Measurements from ENCODE around the gene TGM5. TPM values are rescaled to one million over a fixed set of nuclear protein-coding genes. Genes with fewer than 3 reads are reported as not detected.

Gene TGM5
- total RNA-seq, 1 experiment from 2014 or later = not detected

DNA sequence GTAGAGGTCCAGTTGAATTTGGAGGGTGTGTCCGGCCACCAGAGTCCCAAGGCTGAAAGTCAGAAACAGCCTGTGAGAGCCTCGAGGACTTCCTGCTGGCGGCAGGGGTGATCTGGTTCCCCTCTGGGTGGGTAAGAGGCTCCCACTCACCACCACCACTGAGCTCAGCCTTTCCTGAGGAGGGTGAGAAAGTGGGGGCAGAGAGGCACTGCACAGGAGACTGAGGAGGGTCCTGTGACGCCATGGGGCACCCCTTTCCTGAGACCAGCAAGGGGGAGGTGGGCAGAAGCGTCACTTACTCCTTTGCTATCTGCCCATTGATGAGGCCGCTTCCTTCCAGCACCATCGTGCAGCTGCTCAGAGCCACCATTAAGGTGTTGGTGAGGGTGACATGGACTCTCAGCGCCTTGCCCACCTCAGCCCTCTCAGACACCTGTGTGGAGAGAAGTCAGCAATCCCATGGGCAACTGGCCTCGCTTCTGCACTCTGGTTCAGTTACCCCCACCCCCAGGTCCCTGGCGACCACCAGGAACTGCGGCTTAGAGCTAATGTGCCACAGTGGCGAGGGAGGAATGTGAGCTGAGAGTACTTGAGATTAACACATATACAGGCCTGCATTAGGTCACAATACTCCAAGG lies 10.0 kb upstream of the TGM5 start:
- Histone ChIP-seq H3K36me3 (ENCODE audit: control insufficient read depth in 1 of 2, insufficient read depth in 2 of 2, low read length in 2 of 2) (no peaks in the 10 kb centered on the region), H3K4me3 (replicated peaks in 1 of 2; ENCODE audit: low read depth in 1 of 2, low read length in 2 of 2) (no peak overlapping the region), H3K4me1 (ENCODE audit: control insufficient read depth in 1 of 2, insufficient read depth in 2 of 2, low read length in 2 of 2) (peaks cover 0 to 5% of the 10 kb centered on the region in 2 experiments; a peak in 1 of 4 replicates), H3K9ac (ENCODE audit: low read length) (no peak overlapping the region), H2AFZ (ENCODE audit: low read depth, low read length, poor library complexity, severe bottlenecking) (no peak overlapping the region), H3K27ac (ENCODE audit: low read depth, low read length) (no peak overlapping the region), H3K27me3 (ENCODE audit: insufficient read depth, low read length) (no peaks in the 10 kb centered on the region), H3K79me2 (ENCODE audit: insufficient read depth, low read length) (no peaks in the 10 kb centered on the region), H3K9me2 (ENCODE audit: insufficient read depth) (no peaks in the 10 kb centered on the region), H4K20me1 (ENCODE audit: insufficient read depth) (no peaks in the 10 kb centered on the region), H3K4me2 (ENCODE audit: low read length) (no peak overlapping the region), H3K9me3 (ENCODE audit: control insufficient read depth in 1 of 2, insufficient read depth in 1 of 2, low read depth in 1 of 2, low read length in 2 of 2) (no peaks in the 10 kb centered on the region)
- BruUV-seq (replicated peaks) = no TSS peak
- no peak for ATAC-seq
- ChIA-PET RAD21 (ENCODE audit: low non-redundant PET in 1 of 2, low total read pairs in 2 of 2, uncharacterized antibody in 2 of 2, unreplicated experiment in 2 of 2) (no interaction called here), POLR2A (no interaction called here), CTCF (interaction anchor here (0.7 kb wide), 1 partner anchor 73 kb away, joined by 3 read pairs; no protein-coding TSS in a partner anchor)
- no peak for DNase-seq (ENCODE audit: low read depth, low spot score)
- intact Hi-C loops (cut with micrococcal nuclease) = no loop called here
- TF ChIP-seq, protein P1, sequence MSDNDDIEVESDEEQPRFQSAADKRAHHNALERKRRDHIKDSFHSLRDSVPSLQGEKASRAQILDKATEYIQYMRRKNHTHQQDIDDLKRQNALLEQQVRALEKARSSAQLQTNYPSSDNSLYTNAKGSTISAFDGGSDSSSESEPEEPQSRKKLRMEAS (IDR thresholded peaks at IDR 0.05) = no peak
- TF ChIP-seq TCF7L2 (IDR thresholded peaks at IDR 0.05; ENCODE audit: borderline replicate concordance, extremely low read depth, insufficient read depth, insufficient read length) = no peak
- TF ChIP-seq, protein P2, sequence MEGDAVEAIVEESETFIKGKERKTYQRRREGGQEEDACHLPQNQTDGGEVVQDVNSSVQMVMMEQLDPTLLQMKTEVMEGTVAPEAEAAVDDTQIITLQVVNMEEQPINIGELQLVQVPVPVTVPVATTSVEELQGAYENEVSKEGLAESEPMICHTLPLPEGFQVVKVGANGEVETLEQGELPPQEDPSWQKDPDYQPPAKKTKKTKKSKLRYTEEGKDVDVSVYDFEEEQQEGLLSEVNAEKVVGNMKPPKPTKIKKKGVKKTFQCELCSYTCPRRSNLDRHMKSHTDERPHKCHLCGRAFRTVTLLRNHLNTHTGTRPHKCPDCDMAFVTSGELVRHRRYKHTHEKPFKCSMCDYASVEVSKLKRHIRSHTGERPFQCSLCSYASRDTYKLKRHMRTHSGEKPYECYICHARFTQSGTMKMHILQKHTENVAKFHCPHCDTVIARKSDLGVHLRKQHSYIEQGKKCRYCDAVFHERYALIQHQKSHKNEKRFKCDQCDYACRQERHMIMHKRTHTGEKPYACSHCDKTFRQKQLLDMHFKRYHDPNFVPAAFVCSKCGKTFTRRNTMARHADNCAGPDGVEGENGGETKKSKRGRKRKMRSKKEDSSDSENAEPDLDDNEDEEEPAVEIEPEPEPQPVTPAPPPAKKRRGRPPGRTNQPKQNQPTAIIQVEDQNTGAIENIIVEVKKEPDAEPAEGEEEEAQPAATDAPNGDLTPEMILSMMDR (IDR thresholded peaks at IDR 0.05 in 2 of 3, conservative IDR thresholded peaks at IDR 0.05 in 1 of 3; ENCODE audit: borderline replicate concordance in 1 of 3, insufficient read depth in 1 of 3, low read depth in 2 of 3, low read length in 2 of 3) = no peak

DNA sequence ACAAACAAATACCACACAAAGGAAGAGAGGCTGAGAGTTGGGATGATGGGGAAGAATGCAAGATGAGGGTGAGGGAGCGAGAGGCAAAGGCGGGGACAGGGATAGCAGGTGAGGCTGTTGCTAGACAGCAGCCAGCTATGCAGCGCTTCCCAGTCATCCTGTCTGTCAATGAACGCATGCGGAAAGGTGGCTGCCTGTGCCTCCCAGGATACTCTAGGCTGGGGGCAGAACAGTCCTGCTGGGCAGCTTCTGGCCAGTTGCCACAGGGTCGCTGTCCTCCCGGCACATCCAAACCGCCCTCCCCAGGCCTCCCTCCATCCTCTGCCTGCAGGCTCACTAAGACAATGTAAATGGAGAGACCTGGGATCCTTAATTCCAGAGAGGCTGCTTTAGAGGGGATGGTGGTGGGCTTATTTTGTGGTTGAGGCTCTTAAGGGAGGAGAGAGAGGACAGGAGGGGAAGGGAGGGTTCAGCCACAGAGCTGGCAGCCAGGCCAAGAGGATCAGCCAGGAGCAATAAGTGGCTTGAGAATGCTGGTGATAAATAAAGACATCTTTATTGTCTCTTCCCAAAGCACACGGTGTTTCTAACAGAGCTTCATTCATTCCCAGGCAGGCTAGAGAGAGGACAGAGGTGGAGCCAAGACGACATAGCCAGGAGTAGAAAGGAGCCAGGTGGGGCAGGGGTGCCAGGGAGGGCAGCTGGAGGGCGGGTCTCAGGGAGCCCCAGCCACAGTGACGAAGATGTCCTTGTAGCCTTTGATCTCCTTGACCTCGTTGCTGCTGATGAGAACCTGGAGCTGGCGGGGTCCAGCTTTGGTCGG lies 9.2 kb upstream of the TGM5 start:
- Histone ChIP-seq H3K9me3 (ENCODE audit: control insufficient read depth in 1 of 2, insufficient read depth in 1 of 2, low read depth in 1 of 2, low read length in 2 of 2) (no peaks in the 10 kb centered on the region), H3K4me1 (ENCODE audit: control insufficient read depth in 1 of 2, insufficient read depth in 2 of 2, low read length in 2 of 2) (peaks cover 0 to 5% of the 10 kb centered on the region in 2 experiments; a peak in 1 of 4 replicates), H4K20me1 (ENCODE audit: insufficient read depth) (no peaks in the 10 kb centered on the region), H3K79me2 (ENCODE audit: insufficient read depth, low read length) (no peaks in the 10 kb centered on the region), H3K9me2 (ENCODE audit: insufficient read depth) (no peaks in the 10 kb centered on the region), H3K27ac (ENCODE audit: low read depth, low read length) (no peak overlapping the region), H2AFZ (ENCODE audit: low read depth, low read length, poor library complexity, severe bottlenecking) (no peak overlapping the region), H3K27me3 (ENCODE audit: insufficient read depth, low read length) (no peaks in the 10 kb centered on the region), H3K4me3 (replicated peaks in 1 of 2; ENCODE audit: low read depth in 1 of 2, low read length in 2 of 2) (no peak overlapping the region), H3K36me3 (ENCODE audit: control insufficient read depth in 1 of 2, insufficient read depth in 2 of 2, low read length in 2 of 2) (no peaks in the 10 kb centered on the region), H3K9ac (ENCODE audit: low read length) (no peak overlapping the region), H3K4me2 (ENCODE audit: low read length) (no peak overlapping the region)
- no TSS peak for BruUV-seq (replicated peaks)
- intact Hi-C loops (cut with micrococcal nuclease) = no loop called here
- TF ChIP-seq POLR2A (IDR thresholded peaks at IDR 0.05; ENCODE audit: borderline replicate concordance, extremely low read depth, insufficient read depth, insufficient read length) (no peak), EGR1 (IDR thresholded peaks at IDR 0.05; ENCODE audit: low read depth) (no peak), ZNF274 (IDR thresholded peaks at IDR 0.05; ENCODE audit: low read depth, low read length) (no peak), SIN3A (IDR thresholded peaks at IDR 0.05; ENCODE audit: low read depth) (no peak), TCF7L2 (IDR thresholded peaks at IDR 0.05; ENCODE audit: borderline replicate concordance, extremely low read depth, insufficient read depth, insufficient read length) (no peak)
- CTCF ChIA-PET = no interaction called here
- DNase-seq (ENCODE audit: low read depth, low spot score) = no peak
- no peak for ATAC-seq
- POLR2A ChIA-PET = no interaction called here
- RAD21 ChIA-PET (ENCODE audit: low non-redundant PET in 1 of 2, low total read pairs in 2 of 2, uncharacterized antibody in 2 of 2, unreplicated experiment in 2 of 2) = no interaction called here
